Naive thymus-derived CD4-positive, alpha-beta T cell (primary cell): Measurements from ENCODE around the gene LRMDA. TPM values are rescaled to one million over a fixed set of nuclear protein-coding genes. Genes with fewer than 3 reads are reported as not detected.

ENCODE experiments used
- ATAC-seq: fragments of 150-1000 bp; cut with Tn5 transposase; 2 replicates; pipeline ENCODE4 v1.10.0; 2021; ENCODE audit warnings: mild to moderate bottlenecking, moderate library complexity
- CTCF ChIA-PET: fragments of 350-600 bp; sonication (Branson Sonifier 250); formaldehyde crosslinking; loops from one replicate; lab custom pipeline; 2021; ENCODE audit warnings: antibody characterized with exemption; lab: Charles Lee
- POLR2A ChIA-PET: fragments of 350-600 bp; sonication (Branson Sonifier 250); formaldehyde crosslinking; loops from one replicate; lab custom pipeline; 2021; ENCODE audit warnings: antibody characterized with exemption, inconsistent platforms; lab: Charles Lee
- DNase-seq, 9 donors: peaks; one replicate each; pipeline versions ENCODE4 v3.0.0 to v3.0.0-alpha.2; 2020 to 2022; ENCODE audit warnings: mixed read lengths in 1 of 9
- H3K27ac ChIP-seq: one replicate; pipeline ENCODE4 v1.7.0; 2013; ENCODE audit warnings: mild to moderate bottlenecking, low read depth, low read length, moderate library complexity
- H3K27me3 ChIP-seq, 2 donors: one replicate each; pipeline ENCODE4 v1.7.0; 2013; ENCODE audit warnings: low read length in 2 of 2, mild to moderate bottlenecking in 2 of 2, moderate library complexity in 2 of 2; ENCODE audit not compliant: control insufficient read depth in 2 of 2, insufficient read depth in 2 of 2
- H3K36me3 ChIP-seq, 3 experiments: 1 replicate in 2 of 3; 2 replicates in 1 of 3; pipeline ENCODE4 v1.7.0; 2013; ENCODE audit warnings: low read length in 3 of 3, mild to moderate bottlenecking in 3 of 3, moderate library complexity in 1 of 3; ENCODE audit not compliant: insufficient read depth in 3 of 3, control insufficient read depth in 2 of 3
- H3K4me1 ChIP-seq, 2 donors: one replicate each; pipeline ENCODE4 v1.7.0; 2013; ENCODE audit warnings: low read length in 2 of 2, mild to moderate bottlenecking in 2 of 2, moderate library complexity in 1 of 2; ENCODE audit not compliant: control insufficient read depth in 2 of 2, insufficient read depth in 2 of 2
- H3K4me3 ChIP-seq: 2 replicates; pipeline ENCODE4 v1.7.0; 2013; ENCODE audit warnings: mild to moderate bottlenecking, low read length
- H3K9me3 ChIP-seq, 3 experiments: 1 replicate in 2 of 3; 2 replicates in 1 of 3; pipeline ENCODE4 v1.7.0; 2013; ENCODE audit warnings: low read length in 3 of 3; ENCODE audit not compliant: control insufficient read depth in 2 of 3
- H3K27ac Mint-ChIP-seq, 9 donors: one replicate each; pipeline ENCODE4 v1.8.0; 2020 to 2022; ENCODE audit warnings: mixed read lengths in 9 of 9, mild to moderate bottlenecking in 8 of 9, moderate library complexity in 5 of 9, inconsistent platforms in 2 of 9
- H3K27me3 Mint-ChIP-seq, 5 donors: one replicate each; pipeline ENCODE4 v1.8.0; 2021 to 2022; ENCODE audit warnings: mixed read lengths in 5 of 5, mild to moderate bottlenecking in 1 of 5
- H3K36me3 Mint-ChIP-seq, 5 donors: one replicate each; pipeline ENCODE4 v1.8.0; 2020 to 2022; ENCODE audit warnings: mixed read lengths in 5 of 5, mild to moderate bottlenecking in 3 of 5, inconsistent platforms in 1 of 5
- H3K4me1 Mint-ChIP-seq, 7 donors: one replicate each; pipeline ENCODE4 v1.8.0; 2020 to 2022; ENCODE audit warnings: mixed read lengths in 7 of 7, mild to moderate bottlenecking in 3 of 7, inconsistent platforms in 1 of 7
- H3K4me3 Mint-ChIP-seq, 10 donors: one replicate each; pipeline ENCODE4 v1.8.0; 2020 to 2022; ENCODE audit warnings: mild to moderate bottlenecking in 10 of 10, mixed read lengths in 10 of 10, moderate library complexity in 6 of 10, inconsistent platforms in 2 of 10
- H3K9me3 Mint-ChIP-seq, 11 donors: one replicate each; pipeline ENCODE4 v1.8.0; 2020 to 2022; ENCODE audit warnings: mixed read lengths in 11 of 11, mild to moderate bottlenecking in 4 of 11, inconsistent platforms in 1 of 11, moderate library complexity in 1 of 11
- intact Hi-C, 2 donors: fragments of 100-400 bp; cut with micrococcal nuclease; formaldehyde crosslinking; loops; one replicate each; pipeline ENCODE4 v1.15.1; 2023
- polyA plus RNA-seq, 2 donors: library from polyadenylated mRNA; unstranded; fragments of 300-500 nt; fragmentation: Illumina TruSeq; gene quantifications; one replicate each; pipeline ENCODE4 v1.2.3, GENCODE V29; 2021
- total RNA-seq, 6 experiments: library from RNA in 5 of 6; stranded (reverse) in 5 of 6; gene quantifications; 1 replicate in 5 of 6; 2 replicates in 1 of 6; pipeline ENCODE4 v1.2.3 and lab custom pipeline; 2021 to 2026

Gene LRMDA
- total and polyA plus RNA-seq, 7 experiments from 2014 or later, result 0.57 to 14.9 (median 3.0) TPM; not detected in 4

DNA sequence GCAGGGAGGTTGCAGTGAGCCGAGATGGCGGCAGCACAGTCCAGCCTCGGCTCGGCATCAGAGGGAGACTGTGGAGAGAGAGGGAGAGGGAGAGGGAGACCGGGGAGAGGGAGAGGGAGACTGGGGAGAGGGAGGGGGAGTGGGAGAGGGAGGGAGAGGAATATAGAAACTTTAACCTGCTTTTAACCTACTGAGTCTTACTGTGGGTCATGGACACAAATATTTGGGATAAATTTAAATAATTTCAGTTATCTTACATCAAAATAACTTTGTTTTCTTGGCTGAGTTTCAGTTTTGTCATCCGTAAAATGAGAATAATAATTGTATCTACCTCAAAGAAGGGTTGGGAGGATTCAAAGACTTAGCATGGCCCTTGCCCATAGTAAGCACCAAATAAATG, 319.8 kb downstream of the LRMDA start:
- Mint-ChIP-seq H3K4me1 (no peaks in the 10 kb centered on the region), H3K9me3 (peaks cover 0 to 3% (median 0%) of the 10 kb centered on the region in 11 donors), H3K36me3 (no peaks in the 10 kb centered on the region), H3K27ac (no peak overlapping the region), H3K27me3 (peaks cover 0 to 13% (median 0%) of the 10 kb centered on the region in 5 donors), H3K4me3 (no peak overlapping the region)
- no peaks in the 10 kb centered on the region for H3K9me3 ChIP-seq
- H3K27ac ChIP-seq, result no peak overlapping the region
- no peaks in the 10 kb centered on the region for H3K4me1 ChIP-seq
- H3K4me3 ChIP-seq, result no peak overlapping the region
- DNase-seq (no peak), ATAC-seq (no peak)
- intact Hi-C loops, result no loop called here
- CTCF ChIA-PET, result no interaction called here
- no peaks in the 10 kb centered on the region for H3K27me3 ChIP-seq
- no peaks in the 10 kb centered on the region for H3K36me3 ChIP-seq
- POLR2A ChIA-PET, result no interaction called here

DNA sequence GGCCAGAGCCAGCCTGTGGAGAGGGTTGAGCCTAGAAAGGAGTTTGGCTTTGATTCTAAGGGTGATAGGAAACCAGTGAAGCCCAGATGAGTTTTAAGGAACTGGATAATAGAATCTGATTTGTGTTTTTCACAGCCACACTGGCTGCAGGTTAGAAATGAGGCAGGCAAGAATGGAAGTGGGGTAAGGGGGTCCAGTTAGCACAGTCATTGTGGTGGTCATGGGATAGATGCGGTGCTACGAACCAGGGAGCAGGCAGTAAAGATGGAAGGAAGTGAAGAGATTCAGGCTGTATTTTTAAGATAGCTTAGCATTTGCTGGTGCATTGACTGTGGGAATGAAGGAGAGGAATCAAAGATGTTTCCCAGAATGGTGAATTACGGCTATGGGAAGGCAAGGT, 322.2 kb downstream of the LRMDA start:
- H3K27ac Mint-ChIP-seq, result no peak overlapping the region
- ChIA-PET POLR2A (no interaction called here), CTCF (no interaction called here)
- peaks cover 0 to 14% (median 5%) of the 10 kb centered on the region in 5 donors for H3K27me3 Mint-ChIP-seq
- no peak overlapping the region for H3K27ac ChIP-seq
- no peaks in the 10 kb centered on the region for H3K27me3 ChIP-seq
- ATAC-seq, result no peak
- intact Hi-C loops, result no loop called here
- H3K9me3 Mint-ChIP-seq, result peaks cover 0 to 3% (median 0%) of the 10 kb centered on the region in 11 donors
- H3K4me3 ChIP-seq, result no peak overlapping the region
- no peak overlapping the region for H3K4me3 Mint-ChIP-seq
- H3K36me3 ChIP-seq, result no peaks in the 10 kb centered on the region
- no peaks in the 10 kb centered on the region for H3K4me1 Mint-ChIP-seq
- H3K4me1 ChIP-seq, result no peaks in the 10 kb centered on the region
- H3K36me3 Mint-ChIP-seq, result no peaks in the 10 kb centered on the region
- DNase-seq, result no peak
- H3K9me3 ChIP-seq, result no peaks in the 10 kb centered on the region

- H3K36me3 ChIP-seq, result no peaks in the 10 kb centered on the region
- no peak overlapping the region for H3K27ac ChIP-seq
- intact Hi-C loops, result no loop called here
- Mint-ChIP-seq H3K27me3 (peaks cover under 1 to 14% (median 7%) of the 10 kb centered on the region in 5 donors), H3K4me1 (no peaks in the 10 kb centered on the region), H3K9me3 (peaks cover 0 to 3% (median 0%) of the 10 kb centered on the region in 11 donors), H3K36me3 (no peaks in the 10 kb centered on the region), H3K4me3 (no peak overlapping the region), H3K27ac (no peak overlapping the region)
- ChIA-PET CTCF (no interaction called here), POLR2A (no interaction called here)
- DNase-seq (no peak), ATAC-seq (no peak)
- H3K4me3 ChIP-seq, result no peak overlapping the region
- H3K4me1 ChIP-seq, result no peaks in the 10 kb centered on the region
- H3K9me3 ChIP-seq, result no peaks in the 10 kb centered on the region
- H3K27me3 ChIP-seq, result no peaks in the 10 kb centered on the region
Measured at GRCh38 chr10:75754096-75754831, 322.8 kb downstream of the LRMDA start.

DNA sequence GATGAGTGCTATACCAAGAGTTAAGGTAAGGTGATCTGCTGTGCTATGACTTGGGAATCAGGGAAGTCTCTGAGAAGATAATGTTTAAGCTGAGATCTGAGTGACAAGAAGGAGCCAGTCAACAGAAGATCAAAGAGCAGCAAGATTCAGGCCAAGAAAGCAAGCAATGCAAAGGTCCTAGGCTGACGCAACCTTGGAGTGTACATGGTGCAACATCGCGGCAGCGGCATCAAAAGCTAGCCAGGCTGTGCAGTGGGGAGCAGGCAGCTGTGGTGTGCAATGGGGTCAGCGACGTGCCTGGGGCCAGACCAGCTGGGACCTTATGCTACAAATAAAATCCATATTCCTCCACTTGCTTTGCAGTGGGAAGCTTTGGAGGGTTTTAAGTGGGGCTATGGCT, 324.1 kb downstream of the LRMDA start:
- Mint-ChIP-seq H3K36me3 (no peaks in the 10 kb centered on the region), H3K27ac (no peak overlapping the region), H3K4me1 (no peaks in the 10 kb centered on the region), H3K4me3 (no peak overlapping the region), H3K9me3 (peaks cover 0 to 1% (median 0%) of the 10 kb centered on the region in 11 donors), H3K27me3 (peaks cover 4 to 14% (median 7%) of the 10 kb centered on the region in 5 donors)
- H3K4me1 ChIP-seq, result no peaks in the 10 kb centered on the region
- DNase-seq (no peak), ATAC-seq (no peak)
- no peaks in the 10 kb centered on the region for H3K27me3 ChIP-seq
- no peaks in the 10 kb centered on the region for H3K9me3 ChIP-seq
- intact Hi-C loops, result no loop called here
- no peaks in the 10 kb centered on the region for H3K36me3 ChIP-seq
- ChIA-PET POLR2A (no interaction called here), CTCF (no interaction called here)
- no peak overlapping the region for H3K27ac ChIP-seq
- no peak overlapping the region for H3K4me3 ChIP-seq

- intact Hi-C loops, result no loop called here
- CTCF ChIA-PET, result no interaction called here
- Histone ChIP-seq H3K27me3 (no peaks in the 10 kb centered on the region), H3K27ac (no peak overlapping the region), H3K4me3 (no peak overlapping the region), H3K36me3 (no peaks in the 10 kb centered on the region), H3K4me1 (no peaks in the 10 kb centered on the region), H3K9me3 (no peaks in the 10 kb centered on the region)
- Mint-ChIP-seq H3K4me1 (no peaks in the 10 kb centered on the region), H3K4me3 (no peak overlapping the region), H3K9me3 (no peaks in the 10 kb centered on the region), H3K27me3 (peaks cover 0 to 7% (median 6%) of the 10 kb centered on the region in 5 donors), H3K36me3 (no peaks in the 10 kb centered on the region), H3K27ac (no peak overlapping the region)
- DNase-seq (no peak), ATAC-seq (no peak)
- POLR2A ChIA-PET, result no interaction called here
Measured at GRCh38 chr10:75761289-75761688, 329.9 kb downstream of the LRMDA start.

- ATAC-seq (no peak), DNase-seq (no peak)
- H3K27me3 Mint-ChIP-seq, result peaks cover 0 to 10% (median 6%) of the 10 kb centered on the region in 5 donors
- no peaks in the 10 kb centered on the region for H3K36me3 ChIP-seq
- H3K27ac Mint-ChIP-seq, result no peak overlapping the region
- no peaks in the 10 kb centered on the region for H3K4me1 Mint-ChIP-seq
- intact Hi-C loops, result no loop called here
- ChIA-PET POLR2A (no interaction called here), CTCF (no interaction called here)
- H3K4me1 ChIP-seq, result no peaks in the 10 kb centered on the region
- no peak overlapping the region for H3K4me3 Mint-ChIP-seq
- H3K9me3 Mint-ChIP-seq, result peaks cover 0 to 2% (median 0%) of the 10 kb centered on the region in 11 donors
- no peak overlapping the region for H3K27ac ChIP-seq
- no peaks in the 10 kb centered on the region for H3K9me3 ChIP-seq
- H3K36me3 Mint-ChIP-seq, result no peaks in the 10 kb centered on the region
- H3K27me3 ChIP-seq, result no peaks in the 10 kb centered on the region
- no peak overlapping the region for H3K4me3 ChIP-seq
Measured at GRCh38 chr10:75762431-75762802, 331.0 kb downstream of the LRMDA start.

GRCh38 chr10:75763652-75764051, 332.2 kb downstream of the LRMDA start:
- Mint-ChIP-seq H3K4me1 (no peaks in the 10 kb centered on the region), H3K27me3 (peaks cover 0 to 7% (median 0%) of the 10 kb centered on the region in 5 donors), H3K4me3 (no peak overlapping the region), H3K36me3 (no peaks in the 10 kb centered on the region), H3K27ac (no peak overlapping the region), H3K9me3 (peaks cover 0 to 2% (median 0%) of the 10 kb centered on the region in 11 donors)
- Histone ChIP-seq H3K27me3 (no peaks in the 10 kb centered on the region), H3K4me1 (no peaks in the 10 kb centered on the region), H3K9me3 (no peaks in the 10 kb centered on the region), H3K4me3 (no peak overlapping the region), H3K27ac (no peak overlapping the region), H3K36me3 (no peaks in the 10 kb centered on the region)
- DNase-seq, result no peak
- CTCF ChIA-PET, result interaction anchor here (0.7 kb wide), 1 partner anchor 178 kb away, joined by 4 read pairs; no protein-coding TSS in a partner anchor
- ATAC-seq, result no peak
- intact Hi-C loops, result no loop called here
- POLR2A ChIA-PET, result no interaction called here
